NCI-H226 (cell line): ENCODE data around the gene SMYD3.
"Not testable (repeated sequence)": the region's sequence is repeated elsewhere in the genome, so short reads cannot be mapped to it uniquely, and the experiment has no call there.

Source experiments
- DNase-seq: peaks from one replicate; pipeline ENCODE4 v3.0.0-alpha.2; 2015

The SMYD3 gene

GRCh38 chr1:245740336-245740735 lies 766.7 kb downstream of the SMYD3 start:
- DNase-seq = not testable (repeated sequence)

GRCh38 chr1:245730801-245731200 lies 776.3 kb downstream of the SMYD3 start:
- DNase-seq = no peak

DNA sequence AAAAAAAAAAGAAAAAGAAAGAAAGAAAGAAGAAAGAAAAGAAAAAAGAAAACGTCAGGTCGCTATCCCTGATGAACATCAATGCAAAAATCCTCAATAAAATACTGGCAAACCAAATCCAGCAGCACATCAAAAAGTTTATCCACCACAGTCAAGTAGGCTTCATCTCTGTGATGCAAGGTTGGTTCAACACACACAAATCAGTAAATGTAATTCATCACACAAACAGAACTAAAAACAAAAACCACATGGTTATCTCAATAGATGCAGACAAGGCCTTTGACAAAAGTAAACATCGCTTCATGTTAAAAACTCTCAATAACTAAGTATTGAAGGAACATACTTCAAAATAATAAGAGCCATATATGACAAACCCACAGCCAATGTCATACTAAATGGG lies 779.0 kb downstream of the SMYD3 start:
- DNase-seq = not testable (repeated sequence)

DNA sequence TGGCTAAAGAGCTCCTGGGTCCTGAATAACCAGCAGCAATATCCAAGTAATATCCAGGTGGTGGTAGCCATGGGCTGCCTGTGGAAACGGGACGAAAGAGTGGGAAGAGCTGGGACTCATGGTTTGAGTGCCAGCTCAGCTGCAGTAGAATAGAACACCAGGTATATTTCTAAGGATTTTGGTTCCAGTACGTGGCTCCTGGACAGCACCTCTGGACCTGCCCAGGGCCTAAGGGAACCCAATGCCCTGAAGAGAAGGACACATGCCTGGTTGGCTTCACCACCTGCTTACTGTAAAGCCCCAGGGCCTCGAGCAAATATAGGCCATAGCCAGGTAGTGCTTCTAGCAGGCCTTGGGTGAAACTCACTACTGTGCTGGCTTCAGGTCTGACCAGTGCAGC lies 785.6 kb downstream of the SMYD3 start:
- no peak for DNase-seq

DNA sequence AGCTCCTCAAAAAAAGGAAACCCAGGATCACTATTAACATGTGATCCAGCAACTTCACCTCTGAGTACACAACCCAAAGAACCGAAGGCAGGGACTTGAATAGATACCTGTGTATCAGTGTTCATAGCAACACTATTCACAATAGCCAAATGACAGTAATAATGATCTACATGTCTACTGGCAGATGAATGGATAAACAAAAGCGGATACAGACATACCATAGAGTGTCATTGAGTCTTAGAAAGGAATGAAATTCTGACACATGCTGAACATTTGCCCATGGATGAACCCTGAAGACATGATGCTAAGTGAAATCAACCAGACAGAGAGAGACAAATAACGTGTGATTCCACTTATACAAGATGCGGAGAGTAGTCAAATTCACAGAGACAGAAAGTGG lies 788.1 kb downstream of the SMYD3 start:
- no peak for DNase-seq

- DNase-seq = no peak
Observed at GRCh38 chr1:245718123-245718522, 789.0 kb downstream of the SMYD3 start.

DNA sequence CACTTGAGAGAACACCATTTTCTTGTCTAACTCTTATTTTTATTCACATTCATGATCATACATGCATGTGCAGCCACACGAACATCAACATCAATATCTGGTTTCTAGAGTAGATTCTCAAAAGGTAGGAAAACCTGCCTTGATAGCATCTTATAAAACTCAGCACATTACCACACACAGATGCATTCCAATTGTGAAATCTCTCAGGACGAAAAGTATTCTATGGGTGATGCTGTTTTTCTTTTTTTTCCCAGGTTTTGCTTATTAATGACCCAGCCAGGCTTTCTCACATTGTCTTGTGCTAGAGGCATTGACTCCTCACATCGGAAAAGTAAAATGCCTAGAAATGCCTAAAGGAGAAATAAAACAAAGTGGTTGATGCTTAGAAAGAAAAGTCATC lies 789.5 kb downstream of the SMYD3 start:
- DNase-seq = peak; percentile 6

DNA sequence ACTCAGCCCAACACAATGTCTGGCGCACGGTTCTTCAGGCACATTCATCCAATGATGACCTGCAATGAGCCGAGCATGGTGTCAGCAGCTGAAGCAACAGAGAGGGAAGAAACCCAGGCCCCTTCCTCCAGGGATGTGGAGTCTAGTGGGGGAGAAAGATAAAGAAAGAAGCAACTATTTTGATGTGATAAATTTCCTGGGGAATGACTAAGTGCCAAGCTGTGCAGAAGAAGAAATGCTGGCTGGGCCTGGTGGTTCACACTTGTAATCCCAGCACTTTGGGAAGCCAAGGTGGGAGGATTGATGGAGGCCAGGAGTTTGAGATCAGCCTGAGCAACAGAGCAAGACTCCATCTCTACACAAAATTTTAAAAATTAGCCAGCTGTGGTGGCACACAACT lies 790.5 kb downstream of the SMYD3 start:
- peak; percentile 69 for DNase-seq

- DNase-seq = peak; percentile 96
Observed at GRCh38 chr1:245715970-245716369, 791.1 kb downstream of the SMYD3 start.

DNA sequence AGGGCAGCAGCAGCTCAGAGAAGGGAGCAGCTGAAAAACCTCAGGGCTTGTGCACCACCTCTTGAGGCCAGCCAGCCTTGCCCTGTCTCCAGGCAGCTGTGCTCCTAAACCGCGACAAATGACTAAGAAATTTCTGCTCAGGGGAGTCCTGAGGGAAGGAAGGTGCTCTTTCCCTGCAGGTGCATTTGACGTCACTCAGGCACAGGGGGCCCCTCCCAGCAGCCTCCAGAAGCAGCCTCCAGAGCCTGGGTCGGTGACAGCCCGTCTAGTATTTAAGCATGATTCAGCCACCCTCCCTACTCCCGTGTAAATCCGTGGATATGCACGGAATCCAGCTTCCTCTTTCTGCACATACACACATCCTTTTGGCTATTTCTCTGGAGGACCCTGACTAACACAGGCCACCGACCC lies 791.8 kb downstream of the SMYD3 start:
- peak; percentile 86 for DNase-seq

GRCh38 chr1:245714027-245714426 lies 793.1 kb downstream of the SMYD3 start:
- DNase-seq = not testable (repeated sequence)

DNA sequence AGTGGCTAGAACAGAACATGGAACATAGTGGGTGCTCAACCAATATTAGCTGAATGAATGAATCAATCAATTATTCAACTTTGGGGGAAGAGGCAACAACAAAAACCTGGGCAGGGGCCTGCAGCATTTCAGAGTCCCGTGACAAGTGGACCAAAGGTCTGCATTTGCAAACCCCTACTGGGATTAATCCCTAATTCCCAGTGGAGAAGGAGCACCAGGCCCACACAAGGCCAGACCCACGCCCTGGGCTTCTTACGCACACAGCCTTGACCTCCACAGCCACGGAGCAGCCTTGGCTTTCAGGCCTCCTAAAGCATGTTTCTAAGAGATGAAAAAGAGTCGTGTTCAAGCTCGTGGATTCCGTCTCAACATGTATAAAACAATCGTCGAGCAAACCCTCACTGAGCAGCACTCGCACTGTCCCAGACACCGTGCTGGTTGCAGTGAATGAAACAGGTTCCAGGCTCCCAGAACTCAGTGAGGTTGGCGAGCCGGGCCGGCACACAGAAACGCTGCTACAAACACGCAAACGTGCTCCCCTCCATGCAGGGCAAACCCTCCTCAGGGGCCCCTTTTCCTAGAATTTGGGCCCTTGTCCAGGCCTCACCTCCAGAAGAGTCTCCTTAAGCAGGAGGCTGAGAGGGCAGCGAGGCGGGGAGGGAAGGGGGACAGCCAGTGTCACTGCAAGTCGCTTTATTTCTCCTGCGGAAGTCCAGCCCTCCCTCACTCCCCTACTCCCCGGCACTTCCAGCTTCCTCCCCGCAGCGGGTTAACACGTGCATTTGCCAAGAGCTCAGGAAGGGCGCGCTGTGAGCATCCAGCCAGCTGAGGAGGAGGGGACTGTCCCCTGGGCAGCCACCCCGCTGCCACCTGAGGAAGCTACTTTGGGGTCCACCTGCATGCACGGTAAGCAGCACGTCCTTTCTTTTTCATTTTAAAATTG lies 795.8 kb downstream of the SMYD3 start:
- DNase-seq = no peak

DNA sequence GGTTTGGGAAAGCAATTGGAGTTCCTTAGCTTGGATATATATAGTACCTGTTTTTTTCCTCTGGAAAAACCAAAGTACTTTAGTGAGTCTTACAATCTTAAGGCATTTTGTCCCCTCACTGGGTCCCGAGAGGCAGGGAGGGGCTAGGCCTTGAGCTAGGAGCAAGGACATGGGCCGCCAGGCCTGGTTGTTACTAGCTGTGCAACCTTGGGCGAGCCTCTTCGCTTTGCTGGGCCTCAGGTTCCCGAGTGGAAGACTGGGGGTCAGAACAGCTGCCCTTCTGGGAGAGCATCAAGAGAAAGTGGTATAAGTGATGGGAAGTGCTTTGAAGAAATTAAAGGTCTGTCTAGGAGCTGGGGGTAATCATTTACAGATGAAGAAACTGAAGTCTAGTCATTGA lies 799.1 kb downstream of the SMYD3 start:
- no peak for DNase-seq

DNA sequence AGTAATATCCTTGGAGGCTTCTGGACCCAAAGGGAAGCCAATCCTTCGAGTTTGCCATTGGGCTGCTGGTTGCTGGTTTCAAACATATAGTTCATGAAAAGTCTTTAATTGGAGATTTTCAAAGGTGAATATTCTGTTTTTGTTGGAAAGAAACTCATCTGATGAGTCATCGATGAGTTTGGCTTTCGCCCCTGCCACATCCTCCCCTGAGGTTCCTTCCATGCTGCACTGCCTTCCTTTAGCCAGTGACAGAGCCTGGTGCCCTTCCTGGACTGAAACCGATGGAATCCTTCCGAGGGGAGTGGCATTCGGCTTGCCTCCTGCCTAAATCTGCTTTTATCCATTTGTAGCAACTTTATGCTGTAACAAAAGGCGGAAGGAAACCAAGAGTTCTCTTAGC lies 802.3 kb downstream of the SMYD3 start:
- peak; percentile 12 for DNase-seq

GRCh38 chr1:245704341-245704740 lies 802.7 kb downstream of the SMYD3 start:
- DNase-seq = no peak

DNA sequence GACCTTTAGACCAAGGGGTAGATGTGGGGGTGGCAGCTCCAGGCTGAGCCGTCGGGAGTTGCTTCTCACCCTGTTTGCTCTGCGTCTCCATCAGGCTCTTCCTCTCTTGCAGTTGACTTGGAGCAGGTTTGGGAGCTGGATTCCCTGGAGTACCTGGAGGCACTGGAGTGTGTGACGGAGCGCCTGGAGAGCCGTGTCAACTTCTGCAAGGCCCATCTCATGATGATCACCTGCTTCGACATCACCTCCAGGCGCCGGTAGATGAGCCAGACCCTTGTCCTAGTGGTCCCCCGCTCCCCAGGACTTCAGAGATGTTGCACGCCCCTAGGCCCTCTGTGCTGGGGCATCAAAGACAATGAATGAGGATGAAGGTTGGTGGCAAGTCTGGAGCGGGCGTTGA lies 804.7 kb downstream of the SMYD3 start:
- no peak for DNase-seq

DNA sequence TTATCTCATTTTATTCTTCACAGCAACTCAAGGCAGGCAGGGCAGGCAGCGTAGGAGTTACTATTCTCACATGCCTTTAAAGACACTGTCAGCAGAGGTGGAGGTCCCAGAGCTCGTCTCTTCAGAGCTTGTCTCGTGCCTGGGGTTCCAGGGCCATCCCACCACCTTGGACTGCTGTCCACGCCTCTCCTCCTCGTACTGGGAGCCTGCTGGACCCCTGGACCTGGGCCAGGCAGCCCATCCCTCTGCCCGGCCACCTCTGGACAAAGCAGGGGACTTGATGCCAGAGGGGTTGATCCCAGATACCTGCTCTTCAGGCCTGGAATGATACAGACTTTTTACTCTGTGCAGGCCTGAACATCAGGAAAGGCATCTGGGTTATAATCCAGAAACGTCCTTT lies 805.4 kb downstream of the SMYD3 start:
- DNase-seq = no peak

DNA sequence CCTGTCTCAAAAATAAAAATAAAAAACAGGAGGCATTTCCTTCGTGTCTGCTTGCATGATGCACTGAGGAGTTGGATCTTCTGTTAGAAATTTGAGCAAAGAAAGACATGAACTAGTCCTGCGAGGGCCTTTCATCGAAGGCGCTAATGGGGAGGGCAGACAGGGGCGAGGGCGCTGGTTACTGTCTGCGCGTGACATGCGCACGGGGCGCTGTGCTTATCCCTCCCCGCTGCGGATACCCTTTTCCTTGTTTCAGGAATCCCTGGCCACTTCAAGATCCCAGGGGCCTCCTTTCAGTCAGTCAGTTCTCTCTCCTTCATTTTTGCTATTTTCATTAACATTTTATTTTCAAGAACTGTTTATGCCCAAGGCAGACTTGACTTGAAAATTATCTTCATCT lies 806.4 kb downstream of the SMYD3 start:
- DNase-seq = no peak
